Fibroblast of gingiva (primary cell): ENCODE data around the gene HADHB.
"Not testable (repeated sequence)": the region's sequence is repeated elsewhere in the genome, so short reads cannot be mapped to it uniquely, and the experiment has no call there.

Experiments
- DNase-seq: peaks from one replicate; pipeline ENCODE4 v3.0.0-alpha.2; 2011; ENCODE audit warnings: low read depth

Gene HADHB

DNA sequence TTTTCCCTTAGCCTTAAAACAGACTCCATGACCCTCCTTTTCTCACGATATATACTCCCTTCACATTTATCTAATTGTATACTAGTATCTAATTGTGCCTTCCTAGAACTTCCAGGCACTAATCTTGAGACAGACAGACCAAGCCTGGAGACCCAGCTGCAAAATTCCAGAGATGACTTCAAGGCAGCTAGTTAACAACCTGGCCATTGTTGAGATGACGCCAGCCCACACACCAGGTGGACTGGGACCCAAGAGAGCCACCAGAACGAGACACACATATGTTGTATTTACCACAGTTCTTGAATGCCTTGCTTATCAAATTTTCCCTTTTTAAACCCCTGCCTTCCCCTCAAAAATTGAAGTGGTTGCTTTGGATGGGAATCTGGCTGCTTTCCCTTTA is 52.3 kb downstream of the HADHB start:
- DNase-seq: no peak

- DNase-seq: no peak
Observed at GRCh38 chr2:26298286-26298637, 53.5 kb downstream of the HADHB start.

GRCh38 chr2:26298638-26299393 is 54.1 kb downstream of the HADHB start:
- peak; percentile 74 for DNase-seq

- DNase-seq: peak; percentile 62
Observed at GRCh38 chr2:26299471-26300101, 54.8 kb downstream of the HADHB start.

DNA sequence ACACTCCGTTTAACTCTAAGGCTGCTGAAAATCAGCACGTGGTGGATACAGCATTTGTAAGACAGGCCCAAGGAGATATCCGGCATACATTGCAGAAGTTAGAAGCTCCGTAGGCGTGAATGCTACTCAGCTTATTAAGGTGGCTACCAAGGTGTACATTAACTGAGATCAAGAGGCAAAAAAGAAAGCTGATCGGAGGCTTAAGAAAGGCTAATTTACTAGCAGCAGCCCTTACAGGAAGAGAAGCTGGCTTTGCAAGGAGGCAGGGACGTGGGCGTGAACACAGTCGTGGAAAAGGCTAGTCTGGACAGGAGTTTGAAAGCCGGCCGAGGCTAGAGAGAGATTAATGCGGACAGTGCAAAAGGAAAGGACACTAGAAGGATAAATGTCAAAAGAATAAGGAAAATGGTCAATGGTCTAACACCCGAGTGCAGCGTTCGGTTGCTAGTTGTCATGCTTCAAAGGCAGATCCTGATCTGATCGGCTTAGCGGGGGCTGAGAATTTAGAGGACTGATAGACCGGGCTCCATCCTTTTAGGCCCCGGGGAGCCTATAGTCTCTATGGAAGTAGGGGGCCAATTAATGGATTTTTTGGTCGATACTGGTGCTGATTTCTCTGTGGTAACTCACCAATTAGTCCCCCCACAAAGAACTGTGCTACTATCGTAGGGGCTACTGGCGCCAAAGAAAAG is 55.6 kb downstream of the HADHB start:
- no peak for DNase-seq

GRCh38 chr2:26302846-26303245 is 58.1 kb downstream of the HADHB start:
- peak; percentile 21 for DNase-seq

DNA sequence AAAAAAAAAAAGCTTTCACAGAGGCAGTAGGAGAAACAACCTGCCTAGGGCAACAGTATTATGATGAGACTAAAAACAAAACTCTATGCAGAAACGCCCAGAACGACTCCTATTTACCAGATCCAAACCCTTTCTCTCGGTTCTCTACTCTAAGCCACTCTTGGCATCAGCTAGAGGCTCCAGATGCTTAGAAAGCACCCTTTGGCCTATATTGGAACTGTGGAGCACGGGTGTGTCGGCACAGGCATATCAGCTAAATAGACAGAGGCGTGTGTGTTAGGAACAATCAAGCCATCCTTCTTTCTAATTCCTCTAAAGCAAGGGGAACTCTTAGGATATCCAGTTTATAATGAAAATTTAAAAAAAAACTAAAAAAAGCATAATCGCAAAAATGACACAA is 60.4 kb downstream of the HADHB start:
- not testable (repeated sequence) for DNase-seq

- no peak for DNase-seq
Observed at GRCh38 chr2:26305540-26305939, 60.8 kb downstream of the HADHB start.

DNA sequence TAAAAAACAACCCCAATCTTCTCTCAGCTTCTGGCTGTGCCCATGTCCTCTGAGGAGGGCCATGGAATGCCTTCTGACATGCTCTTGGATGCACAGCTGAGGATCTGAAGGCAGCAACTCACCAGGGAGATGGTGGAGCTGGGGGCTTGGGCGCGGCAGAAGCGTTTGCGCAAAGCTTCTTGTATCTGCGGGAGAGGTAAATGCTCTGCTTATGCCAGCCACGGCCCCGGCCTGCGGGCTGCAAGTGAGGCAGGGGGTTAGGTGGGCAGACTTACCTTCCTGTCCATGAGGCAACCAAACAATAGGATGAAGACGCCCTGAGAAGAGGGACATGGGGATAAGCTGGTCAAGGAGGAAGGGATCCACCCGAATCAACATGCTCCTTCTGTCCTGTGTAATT is 65.2 kb downstream of the HADHB start:
- no peak for DNase-seq

DNA sequence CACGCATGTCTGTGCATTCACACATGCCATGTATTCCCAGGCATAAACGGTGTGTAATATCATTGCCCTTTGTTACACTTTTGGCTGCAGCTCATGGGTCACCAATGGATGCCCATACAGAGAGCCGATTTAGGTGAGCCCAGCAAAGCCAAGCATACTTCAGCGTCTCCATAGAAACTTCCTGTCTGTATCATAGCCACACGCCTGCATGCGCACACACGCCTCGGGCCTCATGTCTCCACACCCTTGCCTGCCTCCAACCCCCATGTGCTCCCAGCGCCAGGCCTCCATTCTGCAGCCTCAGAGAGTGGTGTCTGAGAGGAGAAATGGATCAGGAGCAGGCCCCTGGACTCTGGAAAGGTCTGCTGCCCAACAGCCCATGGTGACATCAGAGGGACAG is 67.7 kb downstream of the HADHB start:
- DNase-seq: no peak

DNA sequence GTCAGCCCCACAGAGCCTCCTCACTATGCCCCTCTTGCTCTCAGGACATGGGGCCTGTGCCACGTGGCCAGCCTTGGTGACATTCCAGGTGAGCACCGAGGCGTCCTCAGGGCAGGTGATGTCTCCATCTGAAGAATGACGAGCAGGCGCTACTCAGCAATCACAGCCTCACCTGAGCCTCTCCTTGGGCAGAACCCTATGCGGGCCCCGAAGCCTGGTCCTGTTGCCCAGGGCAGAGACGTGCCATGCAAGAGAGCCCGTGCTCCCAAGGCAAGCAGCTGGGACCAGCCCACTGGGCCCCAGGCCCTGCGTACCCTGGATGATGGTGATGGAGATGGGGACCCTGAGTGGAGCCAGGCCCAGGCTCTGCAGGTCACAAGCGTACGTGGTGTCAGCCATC is 68.7 kb downstream of the HADHB start:
- no peak for DNase-seq

- no peak for DNase-seq
Observed at GRCh38 chr2:26314243-26314642, 69.5 kb downstream of the HADHB start.

DNA sequence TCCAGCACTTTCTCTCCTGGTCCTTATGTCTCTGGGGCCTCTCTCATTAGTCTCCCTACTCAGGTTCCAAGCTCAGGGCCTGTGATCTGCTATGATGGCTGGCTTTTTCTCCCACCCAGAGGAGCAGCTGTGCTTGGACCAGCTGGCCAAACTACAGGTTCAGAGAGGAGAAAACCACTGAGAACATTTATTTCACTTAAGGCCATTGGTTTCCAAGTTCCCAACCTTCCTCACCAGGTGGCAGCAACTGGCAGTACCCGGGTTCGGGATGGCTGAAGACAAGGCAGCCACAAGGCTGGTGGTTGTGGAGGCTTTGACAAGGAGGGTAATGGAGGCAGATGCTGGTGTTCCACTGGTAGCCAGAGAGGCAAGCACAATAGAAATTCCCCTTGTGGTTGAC is 71.3 kb downstream of the HADHB start:
- no peak for DNase-seq

DNA sequence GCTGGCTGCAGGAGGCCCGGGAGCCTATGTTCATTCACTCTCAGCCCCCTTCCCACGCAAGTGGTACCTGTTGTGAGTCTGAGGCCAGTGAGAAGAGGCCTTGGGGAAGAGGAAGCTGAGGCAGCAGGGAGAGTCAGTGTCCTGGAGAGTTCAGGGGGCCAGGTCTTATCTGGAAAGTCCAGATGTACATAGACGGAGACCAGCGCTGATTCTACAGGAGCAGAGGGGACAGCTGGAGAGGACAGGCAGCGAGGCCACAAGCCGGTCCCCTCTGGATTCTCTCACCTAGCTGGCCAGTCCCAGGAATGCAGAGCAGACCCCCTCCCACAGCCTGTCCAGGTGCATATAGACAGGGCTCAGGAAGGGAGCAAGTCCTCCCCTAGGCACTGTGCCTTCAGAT is 72.1 kb downstream of the HADHB start:
- no peak for DNase-seq

GRCh38 chr2:26317377-26318105 is 72.8 kb downstream of the HADHB start:
- DNase-seq: no peak

DNA sequence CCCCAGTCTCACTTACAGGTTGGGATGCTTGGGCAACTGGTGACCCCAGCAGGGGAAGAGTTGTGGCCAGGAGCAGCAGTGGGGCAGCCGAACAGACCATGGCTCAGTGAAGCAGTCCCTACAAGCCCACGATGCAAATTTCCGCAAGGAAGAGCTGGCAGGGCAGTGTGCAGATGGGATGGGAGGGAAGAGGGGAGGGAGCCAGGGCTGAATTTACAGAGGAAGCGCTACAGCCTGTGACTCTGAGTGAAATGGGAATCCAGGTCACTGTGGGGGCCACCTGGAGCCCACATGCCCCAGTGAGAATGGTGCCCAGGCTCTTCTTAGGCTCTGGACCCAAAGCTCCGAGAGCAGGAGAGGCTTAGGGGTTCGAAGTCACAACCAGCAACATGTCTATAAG is 74.2 kb downstream of the HADHB start:
- no peak for DNase-seq

- DNase-seq: not testable (repeated sequence)
Observed at GRCh38 chr2:26324479-26324878, 79.7 kb downstream of the HADHB start.

DNA sequence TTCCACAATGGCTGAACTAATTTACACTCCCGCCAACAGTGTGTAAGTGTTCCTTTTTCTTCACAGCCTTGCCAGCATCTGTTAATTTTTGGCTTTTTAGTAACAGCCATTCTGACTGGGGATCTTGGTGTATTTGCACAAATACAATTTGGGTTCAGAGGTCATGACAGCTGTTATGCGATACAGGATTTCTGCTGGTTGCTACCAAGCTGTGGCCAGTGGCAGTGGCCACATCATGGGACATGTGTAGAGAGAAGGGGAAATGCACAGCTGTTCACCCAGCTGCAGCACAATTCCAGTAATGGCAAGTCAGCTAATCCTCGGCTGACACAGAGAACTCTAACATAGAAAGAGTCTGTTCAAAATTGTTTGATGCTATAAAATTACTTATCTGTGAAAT is 80.2 kb downstream of the HADHB start:
- DNase-seq: no peak

DNA sequence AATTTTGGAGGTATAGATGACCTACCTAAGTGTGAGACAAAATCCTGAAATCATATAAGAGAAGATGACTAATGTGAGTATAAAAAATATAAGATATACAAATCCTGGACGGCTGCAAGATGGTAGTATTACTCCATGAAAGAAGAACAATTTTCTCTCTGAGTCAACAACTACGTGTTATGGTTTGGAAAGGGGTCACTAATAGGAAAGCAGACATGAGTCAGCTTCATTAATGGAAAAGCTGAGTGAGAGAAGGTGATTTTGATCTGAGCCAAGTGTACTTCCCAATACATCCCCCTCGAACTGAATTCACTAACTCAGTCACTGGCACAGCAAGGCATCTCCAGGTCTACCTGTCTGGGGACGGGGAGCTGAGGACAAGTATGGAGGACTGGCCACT is 81.1 kb downstream of the HADHB start:
- peak; percentile 40 for DNase-seq

- DNase-seq: no peak
Observed at GRCh38 chr2:26326514-26326913, 81.8 kb downstream of the HADHB start.

- DNase-seq: peak; percentile 51
Observed at GRCh38 chr2:26327291-26328272, 82.8 kb downstream of the HADHB start.
